OCI-LY1 (cell line): ENCODE measurements around the gene LANCL3.
A peak's percentile ranks its signal among the peaks of the same experiment; 100 is the strongest.
"Not testable (repeated sequence)": the region's sequence is repeated elsewhere in the genome, so short reads cannot be mapped to it uniquely, and the experiment has no call there.

ENCODE experiments used
- H2AFZ ChIP-seq: fragments of 200-600 bp; sonication (generic), shearing (Covaris generic); 2 replicates; pipeline ENCODE4 v1.6.0; 2014; ENCODE audit warnings: antibody characterized with exemption, mild to moderate bottlenecking, low read length
- H3F3A ChIP-seq: fragments of 200-600 bp; sonication (generic), shearing (Covaris generic); 2 replicates; pipeline ENCODE4 v1.6.0; 2014; ENCODE audit warnings: mild to moderate bottlenecking, antibody characterized with exemption, low read length, moderate library complexity; ENCODE audit not compliant: insufficient read depth
- H3K27ac ChIP-seq: fragments of 200-600 bp; sonication (generic); 2 replicates; pipeline ENCODE4 v1.5.1; 2014; ENCODE audit warnings: low read length, mixed run types, mild to moderate bottlenecking, low read depth; ENCODE audit not compliant: poor library complexity, severe bottlenecking
- H3K27me3 ChIP-seq: fragments of 200-600 bp; sonication (generic); 2 replicates; pipeline ENCODE4 v1.6.0; 2014; ENCODE audit warnings: antibody characterized with exemption, mild to moderate bottlenecking, low read length, moderate library complexity; ENCODE audit not compliant: insufficient read depth
- H3K36me3 ChIP-seq: fragments of 200-600 bp; sonication (generic); 2 replicates; pipeline ENCODE4 v1.6.1; 2014; ENCODE audit warnings: mild to moderate bottlenecking, antibody characterized with exemption, low read length, moderate library complexity, mixed read lengths; ENCODE audit not compliant: insufficient read depth
- H3K4me1 ChIP-seq: fragments of 200-600 bp; sonication (generic); 2 replicates; pipeline ENCODE4 v1.5.1; 2014; ENCODE audit warnings: mild to moderate bottlenecking, low read length, moderate library complexity; ENCODE audit not compliant: insufficient read depth, severe bottlenecking
- H3K4me2 ChIP-seq: fragments of 200-600 bp; sonication (generic), shearing (Covaris generic); 2 replicates; pipeline ENCODE4 v1.6.1; 2014; ENCODE audit warnings: low read length
- H3K4me3 ChIP-seq: fragments of 200-600 bp; sonication (generic); 2 replicates; pipeline ENCODE4 v1.5.1; 2014; ENCODE audit warnings: low read length, low read depth, mild to moderate bottlenecking, mixed read lengths; ENCODE audit not compliant: poor library complexity, severe bottlenecking
- H3K79me2 ChIP-seq: fragments of 200-600 bp; shearing (Covaris generic); 2 replicates; pipeline ENCODE4 v1.6.1; 2016; ENCODE audit warnings: mixed run types, low read length, mixed read lengths; ENCODE audit not compliant: insufficient read depth
- H3K9ac ChIP-seq: fragments of 200-600 bp; sonication (generic), shearing (Covaris generic); 2 replicates; pipeline ENCODE4 v1.6.1; 2014; ENCODE audit warnings: mild to moderate bottlenecking, low read length, mixed read lengths
- H3K9me2 ChIP-seq: fragments of 200-600 bp; sonication (generic), shearing (Covaris generic); 2 replicates; pipeline ENCODE4 v1.6.1; 2014; ENCODE audit warnings: low read depth, mild to moderate bottlenecking, low read length, mixed read lengths
- H3K9me3 ChIP-seq: fragments of 200-600 bp; shearing (Covaris generic); 2 replicates; pipeline ENCODE4 v1.6.1; 2014; ENCODE audit warnings: low read length, mixed read lengths
- H4K20me1 ChIP-seq: fragments of 200-600 bp; sonication (generic), shearing (Covaris generic); 2 replicates; pipeline ENCODE4 v1.6.0; 2016; ENCODE audit warnings: mild to moderate bottlenecking, low read length; ENCODE audit not compliant: insufficient read depth
- CTCF ChIP-seq: fragments of 200-600 bp; sonication (generic), shearing (Covaris generic); IDR thresholded peaks from 2 replicates; pipeline ENCODE4 v1.5.1; 2017; ENCODE audit warnings: mild to moderate bottlenecking, antibody characterized with exemption, low read length, moderate library complexity, mixed read lengths
- EZH2 ChIP-seq: fragments of 200-600 bp; sonication (generic), shearing (Covaris generic); IDR thresholded peaks from 2 replicates; pipeline ENCODE4 v1.8.0; 2017; ENCODE audit warnings: borderline replicate concordance, mixed run types, mild to moderate bottlenecking, antibody characterized with exemption, low read length, moderate library complexity, mixed read lengths

The LANCL3 gene

GRCh38 chrX:37553476-37553875, 18.0 kb upstream of the LANCL3 start:
- Histone ChIP-seq H3K27ac (no peak overlapping the region), H3K4me1 (no peaks in the 10 kb centered on the region), H3K36me3 (no peaks in the 10 kb centered on the region), H4K20me1 (no peaks in the 10 kb centered on the region), H3K4me3 (no peak overlapping the region), H3K79me2 (no peaks in the 10 kb centered on the region), H2AFZ (no peak overlapping the region), H3K27me3 (no peaks in the 10 kb centered on the region), H3K9me2 (no peaks in the 10 kb centered on the region), H3F3A (no peaks in the 10 kb centered on the region), H3K4me2 (no peak overlapping the region), H3K9me3 (no peaks in the 10 kb centered on the region), H3K9ac (no peak overlapping the region)
- TF ChIP-seq CTCF (no peak), EZH2 (no peak)

- not testable (repeated sequence) for H3K9me2 ChIP-seq, H3K79me2 ChIP-seq, H3K4me2 ChIP-seq, H3K27ac ChIP-seq, H3K4me3 ChIP-seq, H2AFZ ChIP-seq, H3K27me3 ChIP-seq, H3K4me1 ChIP-seq, H3K9me3 ChIP-seq, H4K20me1 ChIP-seq, H3K9ac ChIP-seq, H3K36me3 ChIP-seq, H3F3A ChIP-seq
These were observed 6.2 kb upstream of the LANCL3 start for GRCh38 chrX:37565254-37565653.

- not testable (repeated sequence) for H3K27me3 ChIP-seq, H3K27ac ChIP-seq, H3F3A ChIP-seq
These were observed 1.1 kb upstream of the LANCL3 start for GRCh38 chrX:37570349-37570748.

GRCh38 chrX:37572108-37572587, 687 bp downstream of the LANCL3 start:
- H3K4me3 ChIP-seq, H3F3A ChIP-seq, H3K36me3 ChIP-seq, H3K4me2 ChIP-seq, H3K27me3 ChIP-seq, H3K9me3 ChIP-seq, H3K79me2 ChIP-seq, H3K9ac ChIP-seq, H4K20me1 ChIP-seq, H2AFZ ChIP-seq, H3K4me1 ChIP-seq, H3K27ac ChIP-seq, H3K9me2 ChIP-seq: not testable (repeated sequence)
- TF ChIP-seq CTCF: peak; percentile 7; the same call in 1 of the 2 replicates

More at GRCh38 chrX:37570349-37570748, 1.1 kb upstream of the LANCL3 start:
- H3K9me2 ChIP-seq, H3K4me2 ChIP-seq, H2AFZ ChIP-seq, H4K20me1 ChIP-seq, H3K4me3 ChIP-seq, H3K79me2 ChIP-seq, H3K4me1 ChIP-seq, H3K9me3 ChIP-seq, H3K9ac ChIP-seq, H3K36me3 ChIP-seq: not testable (repeated sequence)

- H3F3A ChIP-seq, H3K4me3 ChIP-seq, H3K9me3 ChIP-seq, H3K79me2 ChIP-seq, H3K4me1 ChIP-seq, H3K4me2 ChIP-seq, H4K20me1 ChIP-seq, H2AFZ ChIP-seq, H3K36me3 ChIP-seq, H3K9ac ChIP-seq, H3K27ac ChIP-seq, H3K27me3 ChIP-seq, H3K9me2 ChIP-seq: not testable (repeated sequence)
These were observed 1.7 kb downstream of the LANCL3 start for GRCh38 chrX:37573121-37573520.
